ENCODE results near the gene CLRN1. TPM values are rescaled to one million over a fixed set of nuclear protein-coding genes. Genes with fewer than 3 reads are reported as not detected.

The CLRN1 gene
- total RNA-seq, 3 donors from 2014 or later: not detected

DNA sequence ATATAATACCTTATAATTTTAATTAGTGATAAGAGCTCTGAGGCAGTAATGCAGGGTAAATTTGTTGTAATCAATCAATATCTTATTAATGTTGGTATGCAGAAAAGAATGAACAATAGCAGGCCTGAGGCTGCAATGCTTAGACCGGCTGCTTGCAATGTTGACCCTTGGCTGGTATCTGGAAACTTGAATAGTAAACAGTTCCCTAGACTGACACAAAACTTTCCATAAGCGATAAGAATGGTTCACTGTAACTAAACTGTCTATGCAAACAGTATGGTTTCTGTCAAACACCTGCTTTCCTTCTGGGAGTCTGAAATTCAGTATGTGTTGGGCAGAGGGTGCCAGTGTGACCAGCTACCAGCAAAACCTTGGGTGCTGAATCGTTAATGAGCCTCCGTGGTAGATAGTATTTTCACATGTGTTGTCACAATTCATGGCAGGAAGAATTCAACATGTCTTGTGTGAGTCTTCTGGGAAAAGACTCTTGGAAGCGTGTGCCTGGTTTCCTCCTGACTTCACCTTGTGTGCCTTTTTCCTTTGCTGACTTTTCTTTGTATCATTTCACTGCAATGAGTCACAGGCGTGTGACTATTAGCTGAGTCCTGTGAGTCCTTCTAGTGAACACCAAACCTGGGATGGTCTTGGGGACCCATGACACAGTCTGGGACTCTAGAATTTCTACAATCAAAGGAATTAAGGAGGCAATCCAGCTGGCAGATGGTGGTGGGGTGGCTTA is 30.7 kb upstream of the CLRN1 start:
- no peak overlapping the region for H3K4me3 ChIP-seq
- no peak for TF ChIP-seq CTCF (IDR thresholded peaks at IDR 0.05)
- H3K9me3 ChIP-seq: no peaks in the 10 kb centered on the region
- intact Hi-C loops (cut with DNase I, micrococcal nuclease): no loop called here
- H3K4me1 ChIP-seq (ENCODE audit: low read depth): no peaks in the 10 kb centered on the region
- no peak for ATAC-seq
- no peaks in the 10 kb centered on the region for H3K36me3 ChIP-seq (ENCODE audit: low read depth)
- DNase-seq: no peak

GRCh38 chr3:151002003-151002981 is 29.8 kb upstream of the CLRN1 start:
- Histone ChIP-seq H3K9me3 (no peaks in the 10 kb centered on the region), H3K4me1 (ENCODE audit: low read depth) (no peaks in the 10 kb centered on the region), H3K36me3 (ENCODE audit: low read depth) (no peaks in the 10 kb centered on the region), H3K4me3 (no peak overlapping the region)
- no peak for DNase-seq
- TF ChIP-seq CTCF (IDR thresholded peaks at IDR 0.05): no peak
- no peak for ATAC-seq
- intact Hi-C loops (cut with DNase I, micrococcal nuclease): no loop called here

- TF ChIP-seq CTCF (IDR thresholded peaks at IDR 0.05): no peak
- Histone ChIP-seq H3K36me3 (ENCODE audit: low read depth) (no peaks in the 10 kb centered on the region), H3K4me1 (ENCODE audit: low read depth) (no peaks in the 10 kb centered on the region), H3K9me3 (no peaks in the 10 kb centered on the region), H3K4me3 (no peak overlapping the region)
- intact Hi-C loops (cut with DNase I, micrococcal nuclease): no loop called here
- ATAC-seq (no peak), DNase-seq (no peak)
Observed at GRCh38 chr3:150998996-150999395, 26.5 kb upstream of the CLRN1 start.

DNA sequence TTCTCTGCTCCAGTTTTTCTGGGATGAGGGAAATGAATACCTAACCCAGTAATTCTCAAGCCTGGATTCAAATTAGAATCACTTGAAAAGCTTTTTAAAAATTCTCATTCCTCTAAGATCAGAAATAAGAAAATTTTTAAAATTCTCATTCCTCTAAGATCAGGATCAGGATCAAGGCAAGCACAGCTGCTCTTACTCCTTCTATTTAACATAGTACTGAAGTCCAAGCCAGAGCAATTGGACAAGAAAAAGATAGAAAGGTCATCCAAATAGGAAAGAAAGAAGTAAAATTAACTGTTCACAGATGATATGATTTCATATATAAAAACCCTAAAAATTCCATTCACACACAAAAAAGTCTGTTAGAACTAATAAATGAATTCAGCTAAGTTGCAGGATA is 24.2 kb upstream of the CLRN1 start:
- H3K4me1 ChIP-seq (ENCODE audit: low read depth): no peaks in the 10 kb centered on the region
- TF ChIP-seq CTCF (IDR thresholded peaks at IDR 0.05): no peak
- DNase-seq (no peak), ATAC-seq (no peak)
- H3K4me3 ChIP-seq: no peak overlapping the region
- no peaks in the 10 kb centered on the region for H3K9me3 ChIP-seq
- intact Hi-C loops (cut with DNase I, micrococcal nuclease): no loop called here
- no peaks in the 10 kb centered on the region for H3K36me3 ChIP-seq (ENCODE audit: low read depth)

- Histone ChIP-seq H3K9me3 (no peaks in the 10 kb centered on the region), H3K36me3 (ENCODE audit: low read depth) (no peaks in the 10 kb centered on the region), H3K4me3 (no peak overlapping the region), H3K4me1 (ENCODE audit: low read depth) (no peaks in the 10 kb centered on the region)
- TF ChIP-seq CTCF (IDR thresholded peaks at IDR 0.05): no peak
- ATAC-seq (no peak), DNase-seq (no peak)
- intact Hi-C loops (cut with DNase I, micrococcal nuclease): no loop called here
Observed at GRCh38 chr3:150995510-150995909, 23.0 kb upstream of the CLRN1 start.

Measured in mucosa of descending colon (tissue), 3 donors.